MCF 10A (cell line): Measurements from ENCODE around the gene FLYWCH1. TPM values are rescaled to one million over a fixed set of nuclear protein-coding genes. Genes with fewer than 3 reads are reported as not detected.
A peak's percentile ranks its signal among the peaks of the same experiment; 100 is the strongest.
"Not testable (repeated sequence)": the region's sequence is repeated elsewhere in the genome, so short reads cannot be mapped to it uniquely, and the experiment has no call there.

Experiments used
- BruUV-seq: library from RNA; stranded (reverse); fragments of 400-500 nt; replicated peaks from 2 replicates; lab custom pipeline; 2021; lab: Mats Ljungman, UMichigan
- CTCF ChIA-PET: fragments of 300-600 bp; sonication (Branson Sonifier 250); formaldehyde crosslinking; extraction: SDS; loops from one replicate; lab custom pipeline; 2021; ENCODE audit warnings: antibody characterized with exemption, inconsistent platforms; lab: Yijun Ruan, JAX
- POLR2A ChIA-PET: fragments of 300-600, 350-650 bp; sonication (Branson Sonifier 250); formaldehyde crosslinking; extraction: SDS; loops from one replicate; lab custom pipeline; 2020; ENCODE audit warnings: antibody characterized with exemption, inconsistent platforms; lab: Yijun Ruan, JAX
- DNase-seq: peaks from one replicate; pipeline ENCODE4 v3.0.0-alpha.2; 2018; ENCODE audit not compliant: unreplicated experiment
- H3K27ac Mint-ChIP-seq: one replicate; pipeline ENCODE4 v1.8.0; 2022; ENCODE audit warnings: mild to moderate bottlenecking, low read depth, mixed read lengths; ENCODE audit not compliant: unreplicated experiment
- H3K27me3 Mint-ChIP-seq: one replicate; pipeline ENCODE4 v1.8.0; 2022; ENCODE audit warnings: mixed read lengths; ENCODE audit not compliant: insufficient read depth, unreplicated experiment
- H3K36me3 Mint-ChIP-seq: one replicate; pipeline ENCODE4 v1.8.0; 2022; ENCODE audit warnings: mild to moderate bottlenecking, moderate library complexity, mixed read lengths; ENCODE audit not compliant: insufficient read depth, unreplicated experiment
- H3K4me1 Mint-ChIP-seq: one replicate; pipeline ENCODE4 v1.8.0; 2022; ENCODE audit warnings: mixed read lengths; ENCODE audit not compliant: insufficient read depth, unreplicated experiment
- H3K4me3 Mint-ChIP-seq: one replicate; pipeline ENCODE4 v1.8.0; 2022; ENCODE audit warnings: mild to moderate bottlenecking, moderate library complexity, mixed read lengths; ENCODE audit not compliant: unreplicated experiment
- H3K9me3 Mint-ChIP-seq: one replicate; pipeline ENCODE4 v1.8.0; 2022; ENCODE audit warnings: mixed read lengths; ENCODE audit not compliant: unreplicated experiment
- CTCF ChIP-seq: fragments of 200-600 bp; IDR thresholded peaks from one replicate; pipeline ENCODE4 v1.8.0; 2022; ENCODE audit warnings: antibody characterized with exemption, mild to moderate bottlenecking; ENCODE audit not compliant: unreplicated experiment
- intact Hi-C: fragments of 100-400 bp; cut with micrococcal nuclease; formaldehyde crosslinking; loops from 2 replicates; pipeline ENCODE4 v1.14.1; 2022
- total RNA-seq: library from RNA; stranded (reverse); gene quantifications from 2 replicates; pipeline ENCODE4 v1.2.3, GENCODE V29; 2022

The FLYWCH1 gene
- total RNA-seq, 1 experiment from 2014 or later, result 76.3 TPM

DNA sequence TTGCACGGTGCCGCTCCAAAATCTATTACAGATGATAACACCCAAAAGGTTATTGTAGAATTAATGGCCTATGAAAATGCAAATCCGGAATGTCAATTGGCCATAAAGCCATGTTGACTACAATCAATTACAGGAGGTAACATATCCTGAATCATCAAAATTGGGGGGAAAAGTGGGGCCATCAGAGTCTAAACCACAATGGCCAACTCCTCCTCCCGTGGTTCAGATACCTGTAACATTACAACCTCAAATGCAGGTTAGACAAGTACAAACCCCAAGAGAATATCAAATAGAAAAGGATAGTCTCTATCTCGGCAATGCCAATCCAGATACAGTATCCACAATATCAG, 14.9 kb downstream of the FLYWCH1 start:
- CTCF ChIA-PET, result interaction anchor here (1.2 to 2.8 kb wide), 18 partner anchors 9 to 58 kb away, joined by 4 to 26 read pairs (median 5); partner anchors contain the start of gene FLYWCH1

GRCh38 chr16:2927010-2927646, 15.4 kb downstream of the FLYWCH1 start:
- peak; percentile 93 for DNase-seq
- CTCF ChIA-PET, result interaction anchor here (0.7 to 2.8 kb wide), 23 partner anchors 8 to 203 kb away, joined by 3 to 26 read pairs (median 5); partner anchors contain the start of gene FLYWCH1
- BruUV-seq, result no TSS peak
- Mint-ChIP-seq H3K36me3 (peaks cover 39% of the 10 kb centered on the region), H3K27me3 (no peaks in the 10 kb centered on the region), H3K9me3 (no peaks in the 10 kb centered on the region), H3K27ac (peak overlapping the region; percentile 48), H3K4me1 (peaks cover 12% of the 10 kb centered on the region), H3K4me3 (no peak overlapping the region)
- peak; percentile 87 for TF ChIP-seq CTCF
- intact Hi-C loops, result loop anchor here (2.0 to 5.0 kb wide), 3 partner anchors 22 to 55 kb away; partner anchors contain the start of gene PKMYT1
- POLR2A ChIA-PET, result interaction anchor here (0.6 to 1.3 kb wide), 10 partner anchors 11 to 245 kb away, joined by 3 to 6 read pairs (median 4); partner anchors contain the start of genes FLYWCH1 and KCTD5

More for the DNA sequence above, 14.9 kb downstream of the FLYWCH1 start:
- BruUV-seq, result no TSS peak
- Mint-ChIP-seq H3K27ac (peak overlapping the region; percentile 48), H3K4me3 (no peak overlapping the region), H3K27me3 (no peaks in the 10 kb centered on the region), H3K9me3 (no peaks in the 10 kb centered on the region), H3K36me3 (peaks cover 39% of the 10 kb centered on the region), H3K4me1 (peaks cover 12% of the 10 kb centered on the region)
- DNase-seq, result no peak
- POLR2A ChIA-PET, result interaction anchor here (0.7 to 1.3 kb wide), 8 partner anchors 10 to 244 kb away, joined by 3 to 6 read pairs (median 4); partner anchors contain the start of genes FLYWCH1 and KCTD5
- TF ChIP-seq CTCF, result no peak
- intact Hi-C loops, result loop anchor here (2.0 to 5.0 kb wide), 3 partner anchors 22 to 56 kb away; partner anchors contain the start of gene PKMYT1

GRCh38 chr16:2928151-2928550, 16.4 kb downstream of the FLYWCH1 start:
- H3K36me3 Mint-ChIP-seq, result peaks cover 32% of the 10 kb centered on the region
- intact Hi-C loops, result loop anchor here (5.0 kb wide), 1 partner anchor 54 kb away; the partner anchor contains the start of gene PKMYT1
- CTCF ChIA-PET, result interaction anchor here (0.7 to 2.8 kb wide), 7 partner anchors 11 to 392 kb away, joined by 3 to 26 read pairs (median 6); partner anchors contain the start of gene FLYWCH1
- BruUV-seq, H3K27ac Mint-ChIP-seq, POLR2A ChIA-PET, H3K4me3 Mint-ChIP-seq, H3K27me3 Mint-ChIP-seq, H3K9me3 Mint-ChIP-seq, DNase-seq: not testable (repeated sequence)
- peaks cover 12% of the 10 kb centered on the region for H3K4me1 Mint-ChIP-seq

DNA sequence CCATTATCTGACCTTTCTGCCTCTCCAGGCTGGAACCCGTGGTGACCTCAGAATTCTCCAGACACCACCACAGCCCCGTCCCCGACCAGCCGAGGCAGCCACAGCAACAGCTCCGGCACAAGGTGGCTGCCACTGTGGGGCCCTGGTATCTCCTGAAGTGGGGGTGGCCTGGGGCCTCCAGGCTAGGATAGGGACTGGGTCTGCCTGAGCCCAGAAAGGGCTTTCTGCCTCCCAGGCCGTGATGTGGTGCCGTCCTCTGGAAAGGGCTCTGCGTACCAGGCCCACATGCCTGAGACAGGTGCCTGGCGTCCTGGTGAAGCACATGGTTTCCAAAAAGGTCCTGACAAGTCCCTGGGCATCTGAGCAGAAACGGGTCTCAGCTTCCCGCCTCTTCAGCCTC, 17.1 kb downstream of the FLYWCH1 start:
- CTCF ChIA-PET, result interaction anchor here (1.7 to 2.8 kb wide), 3 partner anchors 11 to 53 kb away, joined by 5 to 26 read pairs (median 9); no protein-coding TSS in a partner anchor
- Mint-ChIP-seq H3K27ac (no peak overlapping the region), H3K27me3 (no peaks in the 10 kb centered on the region), H3K36me3 (peaks cover 25% of the 10 kb centered on the region), H3K4me3 (no peak overlapping the region), H3K4me1 (peaks cover 12% of the 10 kb centered on the region), H3K9me3 (no peaks in the 10 kb centered on the region)
- BruUV-seq, result no TSS peak
- DNase-seq, result no peak
- POLR2A ChIA-PET, result no interaction called here
- intact Hi-C loops, result loop anchor here (5.0 kb wide), 1 partner anchor 54 kb away; the partner anchor contains the start of gene PKMYT1
- TF ChIP-seq CTCF, result no peak
